Peyer's patch (tissue), 4 donors: ENCODE results near the gene KIAA0408. TPM values are rescaled to one million over a fixed set of nuclear protein-coding genes. Genes with fewer than 3 reads are reported as not detected.
A peak's percentile ranks its signal among the peaks of the same experiment; 100 is the strongest.

Source experiments
- DNase-seq, 3 donors: peaks; one replicate each; pipeline ENCODE4 v3.0.0-alpha.2; 2017 to 2019
- H3K27ac ChIP-seq, 4 donors: fragments of 200-600 bp; sonication (generic); one replicate each; pipeline ENCODE4 v1.5.1; 2016 to 2019
- H3K27me3 ChIP-seq, 2 donors: fragments of 200-600 bp; sonication (generic); one replicate each; pipeline ENCODE4 v1.5.1; 2019
- H3K36me3 ChIP-seq, 3 donors: fragments of 200-600 bp; sonication (generic); one replicate each; pipeline ENCODE4 v1.5.1; 2016 to 2019
- H3K4me1 ChIP-seq, 4 donors: fragments of 200-600 bp; sonication (generic); one replicate each; pipeline ENCODE4 v1.5.1; 2016 to 2019
- H3K4me3 ChIP-seq, 4 donors: fragments of 200-600 bp; sonication (generic); 1 replicate in 3 of 4; 2 replicates in 1 of 4; pipeline ENCODE4 v1.5.1; 2016 to 2019; ENCODE audit warnings: mild to moderate bottlenecking in 1 of 4
- H3K9me3 ChIP-seq, 4 donors: fragments of 200-600 bp; sonication (generic); one replicate each; pipeline ENCODE4 v1.5.1; 2016 to 2019; ENCODE audit warnings: mild to moderate bottlenecking in 1 of 4
- POLR2A ChIP-seq, 2 donors: fragments of 450-650 bp; IDR thresholded peaks; one replicate each; pipeline ENCODE4 v1.5.1; 2017; ENCODE audit warnings: antibody characterized with exemption in 2 of 2, mild to moderate bottlenecking in 2 of 2, moderate library complexity in 2 of 2
- total RNA-seq, 4 donors: library from RNA; depleted of rRNA; stranded (reverse); fragments of >200 nt; gene quantifications; one replicate each; pipeline ENCODE4 v1.1.0, GENCODE V29; 2016
- TF ChIP-seq, protein P1 (sequence below), 6 experiments: fragments of 450-650 bp in 4 of 6; fragments of 200-600 bp in 2 of 6; sonication (generic) in 1 of 6; IDR thresholded peaks; one replicate each; pipeline ENCODE4 v1.5.1; 2017 to 2019; ENCODE audit warnings: antibody characterized with exemption in 6 of 6, mild to moderate bottlenecking in 3 of 6, moderate library complexity in 1 of 6

Gene KIAA0408
- total RNA-seq, 4 donors from 2014 or later = 0.53 to 5.0 (median 3.8) TPM

DNA sequence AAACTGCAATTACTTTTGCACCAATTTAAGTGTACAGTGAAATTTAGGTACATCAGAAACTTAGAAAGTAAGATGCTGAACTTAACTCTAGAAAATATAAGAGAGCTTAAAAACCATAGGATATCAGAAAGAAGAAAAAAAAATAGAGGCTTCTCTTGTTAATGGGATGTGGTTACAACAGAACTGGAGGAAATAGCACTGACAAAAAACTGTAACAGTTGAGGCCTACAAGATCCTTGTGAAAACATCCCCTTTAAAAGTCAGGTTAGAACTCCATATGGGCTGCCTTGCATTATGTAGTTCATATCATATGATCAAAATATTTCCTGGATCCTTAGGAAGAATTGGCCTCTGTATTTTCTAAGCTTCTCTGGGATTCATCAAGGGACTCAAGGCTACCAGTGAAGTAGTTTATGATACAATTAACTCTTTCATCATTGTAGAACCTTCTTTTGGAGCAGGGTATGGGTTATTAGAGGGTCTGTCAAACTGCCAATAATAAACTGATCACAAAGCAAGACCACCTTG lies 35.1 kb upstream of the KIAA0408 start:
- no peak for TF ChIP-seq POLR2A (IDR thresholded peaks at IDR 0.05)
- TF ChIP-seq, protein P1, sequence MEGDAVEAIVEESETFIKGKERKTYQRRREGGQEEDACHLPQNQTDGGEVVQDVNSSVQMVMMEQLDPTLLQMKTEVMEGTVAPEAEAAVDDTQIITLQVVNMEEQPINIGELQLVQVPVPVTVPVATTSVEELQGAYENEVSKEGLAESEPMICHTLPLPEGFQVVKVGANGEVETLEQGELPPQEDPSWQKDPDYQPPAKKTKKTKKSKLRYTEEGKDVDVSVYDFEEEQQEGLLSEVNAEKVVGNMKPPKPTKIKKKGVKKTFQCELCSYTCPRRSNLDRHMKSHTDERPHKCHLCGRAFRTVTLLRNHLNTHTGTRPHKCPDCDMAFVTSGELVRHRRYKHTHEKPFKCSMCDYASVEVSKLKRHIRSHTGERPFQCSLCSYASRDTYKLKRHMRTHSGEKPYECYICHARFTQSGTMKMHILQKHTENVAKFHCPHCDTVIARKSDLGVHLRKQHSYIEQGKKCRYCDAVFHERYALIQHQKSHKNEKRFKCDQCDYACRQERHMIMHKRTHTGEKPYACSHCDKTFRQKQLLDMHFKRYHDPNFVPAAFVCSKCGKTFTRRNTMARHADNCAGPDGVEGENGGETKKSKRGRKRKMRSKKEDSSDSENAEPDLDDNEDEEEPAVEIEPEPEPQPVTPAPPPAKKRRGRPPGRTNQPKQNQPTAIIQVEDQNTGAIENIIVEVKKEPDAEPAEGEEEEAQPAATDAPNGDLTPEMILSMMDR (IDR thresholded peaks at IDR 0.05) = no peak
- H3K4me3 ChIP-seq = no peak overlapping the region
- H3K4me1 ChIP-seq = no peaks in the 10 kb centered on the region
- H3K27ac ChIP-seq = no peak overlapping the region
- no peaks in the 10 kb centered on the region for H3K36me3 ChIP-seq
- DNase-seq = no peak
- H3K27me3 ChIP-seq = no peaks in the 10 kb centered on the region
- H3K9me3 ChIP-seq = no peaks in the 10 kb centered on the region

DNA sequence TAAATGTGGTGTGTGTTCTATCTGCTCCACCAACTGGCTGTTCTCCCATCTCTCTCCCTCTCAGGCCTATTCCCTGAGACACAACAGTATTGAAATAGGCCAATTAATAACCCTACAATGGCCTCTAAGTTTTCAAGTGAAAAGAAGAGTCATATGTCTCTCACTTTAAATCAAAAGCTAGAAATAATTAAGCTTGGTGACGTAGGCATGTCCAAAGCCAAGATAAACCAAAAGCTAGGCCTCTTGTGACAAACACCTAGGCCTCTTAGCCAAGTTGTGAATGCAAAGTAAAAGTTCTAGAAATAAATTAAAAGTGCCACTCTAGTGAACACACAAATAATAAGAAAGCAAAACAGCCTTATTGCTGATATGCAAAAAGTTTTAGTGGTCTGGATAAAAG lies 30.1 kb upstream of the KIAA0408 start:
- Histone ChIP-seq H3K9me3 (no peaks in the 10 kb centered on the region), H3K27ac (no peak overlapping the region), H3K4me3 (no peak overlapping the region), H3K36me3 (no peaks in the 10 kb centered on the region), H3K27me3 (no peaks in the 10 kb centered on the region), H3K4me1 (peaks cover 0 to 5% (median 0%) of the 10 kb centered on the region in 4 donors)
- no peak for DNase-seq
- TF ChIP-seq POLR2A (IDR thresholded peaks at IDR 0.05) = no peak
- TF ChIP-seq, protein P1 (IDR thresholded peaks at IDR 0.05) = no peak

DNA sequence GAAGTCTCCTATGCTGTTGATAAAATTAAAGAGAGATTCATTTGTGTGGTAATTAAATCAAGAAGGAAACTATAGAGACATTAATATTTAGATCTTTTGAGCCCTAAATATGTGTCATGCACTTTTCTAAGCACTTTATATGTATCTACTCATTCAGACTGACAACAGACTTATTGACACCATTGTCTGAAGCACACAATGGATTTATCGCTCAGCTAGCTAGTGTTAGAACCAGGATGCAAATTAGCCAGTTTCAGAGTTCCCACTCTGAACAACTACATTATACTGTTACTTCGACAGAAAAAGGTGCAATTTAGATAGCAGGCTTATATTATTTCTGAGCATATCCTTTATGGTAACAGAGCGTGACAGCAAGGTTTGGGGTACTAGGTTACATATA lies 27.7 kb upstream of the KIAA0408 start:
- TF ChIP-seq, protein P1 (IDR thresholded peaks at IDR 0.05) = no peak
- no peak for TF ChIP-seq POLR2A (IDR thresholded peaks at IDR 0.05)
- H3K36me3 ChIP-seq = no peaks in the 10 kb centered on the region
- no peak overlapping the region for H3K27ac ChIP-seq
- no peaks in the 10 kb centered on the region for H3K9me3 ChIP-seq
- no peak overlapping the region for H3K4me3 ChIP-seq
- no peak for DNase-seq
- peaks cover 0 to 13% (median 0%) of the 10 kb centered on the region in 4 donors for H3K4me1 ChIP-seq
- H3K27me3 ChIP-seq = no peaks in the 10 kb centered on the region

DNA sequence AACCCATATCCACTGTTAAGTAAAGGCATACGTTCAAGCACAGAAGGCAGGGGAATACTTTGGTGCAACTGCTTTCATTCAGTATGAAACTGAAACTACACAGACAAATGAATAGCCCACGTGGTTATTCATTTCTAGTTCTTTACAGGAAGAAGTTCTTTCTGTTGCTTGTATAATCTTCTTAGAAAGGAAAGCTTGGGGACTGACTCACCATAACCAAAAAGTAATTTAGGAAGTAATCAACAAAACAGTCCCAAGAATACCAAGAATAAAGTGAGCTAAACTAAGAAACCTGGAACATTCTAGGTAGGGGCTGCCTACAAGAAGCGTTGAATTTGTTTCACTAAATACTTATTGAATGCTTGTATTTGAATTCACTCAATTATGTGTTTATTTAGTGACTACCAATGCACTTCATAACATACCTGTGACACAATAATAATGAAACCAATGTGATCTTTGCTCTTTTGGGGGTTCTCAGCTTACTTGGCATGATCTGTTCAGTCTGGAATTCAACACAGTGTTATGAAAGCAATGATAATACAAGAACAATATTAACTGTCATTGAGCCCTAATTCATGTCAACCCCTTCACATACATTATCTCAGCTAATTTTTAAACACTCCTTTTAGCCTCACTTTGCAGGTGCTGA lies 25.1 kb upstream of the KIAA0408 start:
- H3K27me3 ChIP-seq = no peaks in the 10 kb centered on the region
- H3K27ac ChIP-seq = peak overlapping the region in 1 of 4 donors; percentile 3
- H3K4me3 ChIP-seq = peak overlapping the region in 1 of 4 donors; percentile 2
- TF ChIP-seq POLR2A (IDR thresholded peaks at IDR 0.05) = no peak
- TF ChIP-seq, protein P1 (IDR thresholded peaks at IDR 0.05) = no peak
- no peaks in the 10 kb centered on the region for H3K9me3 ChIP-seq
- H3K4me1 ChIP-seq = peaks cover 0 to 13% (median 0%) of the 10 kb centered on the region in 4 donors
- no peaks in the 10 kb centered on the region for H3K36me3 ChIP-seq
- no peak for DNase-seq

DNA sequence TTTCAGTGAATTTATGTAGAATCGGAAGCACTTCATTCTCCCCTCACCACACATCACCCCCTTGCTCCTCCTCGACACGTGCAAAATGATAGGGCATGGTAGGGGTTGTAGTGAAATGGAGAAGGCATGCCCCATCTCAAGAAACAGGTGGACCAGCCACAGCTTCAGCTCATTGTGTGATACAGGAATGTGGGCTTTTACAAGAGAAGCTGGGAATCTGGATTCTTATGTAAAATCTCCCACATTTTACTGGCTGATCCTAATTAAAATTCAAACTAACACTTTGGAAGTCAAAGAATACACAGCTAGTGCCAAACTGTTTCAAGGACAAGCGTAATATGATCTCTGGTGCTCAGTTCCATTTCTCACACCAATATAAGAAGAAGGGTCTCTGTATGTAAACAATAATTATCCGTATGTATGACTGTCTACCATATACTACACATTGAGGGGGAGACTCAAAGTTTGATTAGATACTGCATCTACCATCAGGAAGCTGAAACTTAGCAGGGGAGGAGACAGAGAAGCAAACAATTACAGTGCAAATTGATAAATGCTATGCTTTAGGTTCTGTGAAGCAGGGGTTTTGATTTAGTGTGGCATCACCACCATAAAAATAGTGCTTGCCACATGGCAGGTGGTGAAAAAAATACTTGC lies 24.3 kb upstream of the KIAA0408 start:
- Histone ChIP-seq H3K27ac (no peak overlapping the region), H3K27me3 (no peaks in the 10 kb centered on the region), H3K36me3 (no peaks in the 10 kb centered on the region), H3K9me3 (no peaks in the 10 kb centered on the region), H3K4me1 (peaks cover 0 to 13% (median 0%) of the 10 kb centered on the region in 4 donors), H3K4me3 (peak overlapping the region in 1 of 4 donors; percentile 2)
- no peak for DNase-seq
- TF ChIP-seq POLR2A (IDR thresholded peaks at IDR 0.05) = no peak
- TF ChIP-seq, protein P1 (IDR thresholded peaks at IDR 0.05) = no peak
